ENCODE results near the gene PAFAH1B1. TPM values are rescaled to one million over a fixed set of nuclear protein-coding genes. Genes with fewer than 3 reads are reported as not detected.

The PAFAH1B1 gene
- total and polyA plus RNA-seq, 2 donors (not counting 3 experiments of a cell fraction or from before 2014, with no cell fraction given) = 46.5 to 158 TPM

DNA sequence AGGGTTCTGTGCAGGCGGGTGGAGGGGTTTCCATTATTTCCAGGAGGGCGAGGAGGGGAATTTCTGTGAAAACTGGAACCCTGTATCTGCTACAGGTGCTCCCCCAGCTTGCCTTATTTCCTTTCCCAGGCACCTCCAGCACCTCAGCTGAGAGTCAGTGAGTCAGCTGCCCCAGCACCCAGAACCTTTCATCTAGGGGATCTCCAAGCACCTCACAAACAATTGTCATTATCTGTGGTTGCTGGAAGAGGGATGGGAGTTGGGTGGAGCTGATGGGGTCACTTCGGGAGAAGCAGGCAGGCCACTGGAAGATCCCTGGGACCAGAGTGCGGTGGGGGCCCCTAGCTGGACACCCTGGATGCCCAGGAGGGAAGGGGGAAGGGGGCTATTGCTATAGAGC lies 128.1 kb downstream of the PAFAH1B1 start:
- peaks cover 12 to 17% of the 10 kb centered on the region in 2 experiments for H3K27me3 ChIP-seq (ENCODE audit: control insufficient read depth in 2 of 2, insufficient read depth in 2 of 2, low read length in 2 of 2)
- no peaks in the 10 kb centered on the region for H3K79me2 ChIP-seq (ENCODE audit: control insufficient read depth, insufficient read depth, low read length)
- H3K9me3 ChIP-seq (replicated peaks; ENCODE audit: control insufficient read depth, insufficient read depth, low read length) = no peaks in the 10 kb centered on the region
- TF ChIP-seq, protein P1, sequence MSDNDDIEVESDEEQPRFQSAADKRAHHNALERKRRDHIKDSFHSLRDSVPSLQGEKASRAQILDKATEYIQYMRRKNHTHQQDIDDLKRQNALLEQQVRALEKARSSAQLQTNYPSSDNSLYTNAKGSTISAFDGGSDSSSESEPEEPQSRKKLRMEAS (IDR thresholded peaks at IDR 0.05; ENCODE audit: insufficient read depth, insufficient read length) = no peak
- TF ChIP-seq EZH2 (IDR thresholded peaks at IDR 0.05; ENCODE audit: borderline replicate concordance, low read depth, low read length, severe bottlenecking) = no peak
- TF ChIP-seq FOS (IDR thresholded peaks at IDR 0.05; ENCODE audit: borderline replicate concordance, insufficient read depth, low read length) = no peak
- TF ChIP-seq, protein P2, sequence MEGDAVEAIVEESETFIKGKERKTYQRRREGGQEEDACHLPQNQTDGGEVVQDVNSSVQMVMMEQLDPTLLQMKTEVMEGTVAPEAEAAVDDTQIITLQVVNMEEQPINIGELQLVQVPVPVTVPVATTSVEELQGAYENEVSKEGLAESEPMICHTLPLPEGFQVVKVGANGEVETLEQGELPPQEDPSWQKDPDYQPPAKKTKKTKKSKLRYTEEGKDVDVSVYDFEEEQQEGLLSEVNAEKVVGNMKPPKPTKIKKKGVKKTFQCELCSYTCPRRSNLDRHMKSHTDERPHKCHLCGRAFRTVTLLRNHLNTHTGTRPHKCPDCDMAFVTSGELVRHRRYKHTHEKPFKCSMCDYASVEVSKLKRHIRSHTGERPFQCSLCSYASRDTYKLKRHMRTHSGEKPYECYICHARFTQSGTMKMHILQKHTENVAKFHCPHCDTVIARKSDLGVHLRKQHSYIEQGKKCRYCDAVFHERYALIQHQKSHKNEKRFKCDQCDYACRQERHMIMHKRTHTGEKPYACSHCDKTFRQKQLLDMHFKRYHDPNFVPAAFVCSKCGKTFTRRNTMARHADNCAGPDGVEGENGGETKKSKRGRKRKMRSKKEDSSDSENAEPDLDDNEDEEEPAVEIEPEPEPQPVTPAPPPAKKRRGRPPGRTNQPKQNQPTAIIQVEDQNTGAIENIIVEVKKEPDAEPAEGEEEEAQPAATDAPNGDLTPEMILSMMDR (IDR thresholded peaks at IDR 0.05; ENCODE audit: extremely low read depth in 1 of 2, insufficient read depth in 1 of 2, low read depth in 1 of 2, low read length in 2 of 2) = no peak
- no peak for TF ChIP-seq GATA2 (IDR thresholded peaks at IDR 0.05; ENCODE audit: insufficient read depth, insufficient read length, low read depth, low read length)
- no peak for TF ChIP-seq JUN (IDR thresholded peaks at IDR 0.05; ENCODE audit: borderline replicate concordance, insufficient read depth, insufficient read length, low read depth)
- TF ChIP-seq MYC (IDR thresholded peaks at IDR 0.05; ENCODE audit: low read depth, low read length) = no peak
- TF ChIP-seq POLR2A (IDR thresholded peaks at IDR 0.05; ENCODE audit: low read depth, low read length) = no peak
- no peak for TF ChIP-seq POLR2AphosphoS5 (IDR thresholded peaks at IDR 0.05; ENCODE audit: insufficient read depth, low read depth, low read length)
- no peaks in the 10 kb centered on the region for H3K9me1 ChIP-seq (replicated peaks; ENCODE audit: control insufficient read depth, extremely low read depth, insufficient read depth, low read length)
- CTCF ChIA-PET = no interaction called here
- dilution Hi-C loops (cut with MboI; ENCODE audit: extremely low pct_ligation_motif_present, low sequenced_read_pairs) (no loop called here), intact Hi-C loops (cut with micrococcal nuclease) (no loop called here)
- H3K9ac ChIP-seq (replicated peaks; ENCODE audit: extremely low read depth, insufficient read depth, low read length) = no peak overlapping the region
- no peaks in the 10 kb centered on the region for H4K20me1 ChIP-seq (replicated peaks; ENCODE audit: control insufficient read depth, extremely low read depth, insufficient read depth, low read length)
- H3K4me3 ChIP-seq (replicated peaks in 1 of 3; ENCODE audit: insufficient read depth in 1 of 3, low read depth in 1 of 3, low read length in 3 of 3) = no peak overlapping the region
- no TSS peak for BruUV-seq (replicated peaks)
- no peak overlapping the region for H3K4me2 ChIP-seq (ENCODE audit: insufficient read depth, low read length)
- no peaks in the 10 kb centered on the region for H3K36me3 ChIP-seq (ENCODE audit: control insufficient read depth in 2 of 2, extremely low read depth in 1 of 2, insufficient read depth in 2 of 2, low read length in 2 of 2)
- no peaks in the 10 kb centered on the region for H3K4me1 ChIP-seq (ENCODE audit: control insufficient read depth, extremely low read depth, insufficient read depth, low read length)
- no peak overlapping the region for H2AFZ ChIP-seq (ENCODE audit: low read depth, low read length)
- FAIRE-seq (no peak), DNase-seq (ENCODE audit: low read depth, low spot score) (no peak)
- H3K27ac ChIP-seq (ENCODE audit: insufficient read depth, low read depth, low read length) = no peak overlapping the region
- POLR2A ChIA-PET = no interaction called here
